Lung (tissue), 12 donors: Measurements from ENCODE around the gene SLC44A4. TPM values are rescaled to one million over a fixed set of nuclear protein-coding genes. Genes with fewer than 3 reads are reported as not detected.

Experiments used
- ATAC-seq: fragments of 200-7000 bp; cut with Tn5 transposase; one replicate; pipeline ENCODE4 v1.9.1; 2020; ENCODE audit warnings: moderate number of reproducible peaks; ENCODE audit not compliant: insufficient read depth, low FRiP score
- DNase-seq, 3 donors: peaks; one replicate each; pipeline ENCODE4 v3.0.0-alpha.2; 2013 to 2017
- H3K27ac ChIP-seq, 2 donors: one replicate each; pipeline ENCODE4 v1.5.1; 2013; ENCODE audit warnings: mild to moderate bottlenecking in 2 of 2, moderate library complexity in 2 of 2, control low read depth in 1 of 2, inconsistent platforms in 1 of 2, low read depth in 1 of 2, low read length in 1 of 2
- H3K27me3 ChIP-seq, 3 donors: one replicate each; pipeline ENCODE4 v1.5.1; 2013; ENCODE audit warnings: low read length in 2 of 3; ENCODE audit not compliant: control insufficient read depth in 3 of 3, insufficient read depth in 3 of 3
- H3K36me3 ChIP-seq, 4 donors: one replicate each; pipeline ENCODE4 v1.5.1; 2013; ENCODE audit warnings: low read length in 4 of 4, mild to moderate bottlenecking in 1 of 4, moderate library complexity in 1 of 4; ENCODE audit not compliant: control insufficient read depth in 4 of 4, insufficient read depth in 4 of 4
- H3K4me1 ChIP-seq, 5 donors: one replicate each; pipeline ENCODE4 v1.5.1; 2013; ENCODE audit warnings: low read length in 5 of 5, mild to moderate bottlenecking in 2 of 5, moderate library complexity in 1 of 5; ENCODE audit not compliant: control insufficient read depth in 5 of 5, insufficient read depth in 5 of 5
- H3K4me3 ChIP-seq: one replicate; pipeline ENCODE4 v1.5.1; 2013; ENCODE audit warnings: mild to moderate bottlenecking, control low read depth, moderate library complexity
- H3K9ac ChIP-seq, 2 donors: one replicate each; pipeline ENCODE4 v1.5.1; 2013; ENCODE audit warnings: low read length in 2 of 2, control low read depth in 1 of 2; ENCODE audit not compliant: insufficient read depth in 1 of 2
- H3K9me3 ChIP-seq, 4 donors: one replicate each; pipeline ENCODE4 v1.5.1; 2013; ENCODE audit warnings: low read length in 3 of 4, mild to moderate bottlenecking in 1 of 4, moderate library complexity in 1 of 4; ENCODE audit not compliant: control insufficient read depth in 4 of 4, insufficient read depth in 3 of 4
- WGBS, 2 donors: extraction: QIAGEN DNeasy Blood & Tissue Kit; methylation state at CpG; one replicate each; pipeline ENCODE4 v1.1.7; 2013; 5-methylcytosine and 5-hydroxymethylcytosine counted together
- polyA plus RNA-seq, 2 donors: library from polyadenylated mRNA; stranded (reverse); fragments of 200-250 nt; gene quantifications; one replicate each; pipeline ENCODE4 v1.2.1, GENCODE V29; 2013
- total RNA-seq, 2 donors: library from RNA; depleted of rRNA in 1 of 2; stranded (reverse); fragments of >200 nt in 1 of 2; gene quantifications; one replicate each; pipeline ENCODE4 v1.2.1, GENCODE V29; 2014 to 2021
- TF ChIP-seq, protein P1 (sequence below): IDR thresholded peaks from 2 replicates; pipeline ENCODE4 v1.5.1; 2012; ENCODE audit warnings: mild to moderate bottlenecking; ENCODE audit errors: control extremely low read depth, extremely low read depth
- donor health status: control.
- donor health status: control.
- donor health status: Bipolar disorder and iron deficiency.
- donor health status: healthy.
- donor health status: DM: yes; HTN: yes; CAD: no.

The SLC44A4 gene
- total and polyA plus RNA-seq, 4 donors = 22.2 to 121 (median 49.7) TPM

GRCh38 chr6:31874836-31875572 lies 3.8 kb downstream of the SLC44A4 start:
- Histone ChIP-seq H3K27me3 (no peaks in the 10 kb centered on the region), H3K9me3 (no peaks in the 10 kb centered on the region), H3K4me3 (no peak overlapping the region), H3K36me3 (peaks cover 0 to 6% (median 2%) of the 10 kb centered on the region in 4 donors), H3K27ac (no peak overlapping the region), H3K9ac (no peak overlapping the region), H3K4me1 (peaks cover 0 to 6% (median 0%) of the 10 kb centered on the region in 5 donors)
- 78 to 79% methylated on average over 5 of the region's 5 CpGs for WGBS, 2 donors
- TF ChIP-seq, protein P1, sequence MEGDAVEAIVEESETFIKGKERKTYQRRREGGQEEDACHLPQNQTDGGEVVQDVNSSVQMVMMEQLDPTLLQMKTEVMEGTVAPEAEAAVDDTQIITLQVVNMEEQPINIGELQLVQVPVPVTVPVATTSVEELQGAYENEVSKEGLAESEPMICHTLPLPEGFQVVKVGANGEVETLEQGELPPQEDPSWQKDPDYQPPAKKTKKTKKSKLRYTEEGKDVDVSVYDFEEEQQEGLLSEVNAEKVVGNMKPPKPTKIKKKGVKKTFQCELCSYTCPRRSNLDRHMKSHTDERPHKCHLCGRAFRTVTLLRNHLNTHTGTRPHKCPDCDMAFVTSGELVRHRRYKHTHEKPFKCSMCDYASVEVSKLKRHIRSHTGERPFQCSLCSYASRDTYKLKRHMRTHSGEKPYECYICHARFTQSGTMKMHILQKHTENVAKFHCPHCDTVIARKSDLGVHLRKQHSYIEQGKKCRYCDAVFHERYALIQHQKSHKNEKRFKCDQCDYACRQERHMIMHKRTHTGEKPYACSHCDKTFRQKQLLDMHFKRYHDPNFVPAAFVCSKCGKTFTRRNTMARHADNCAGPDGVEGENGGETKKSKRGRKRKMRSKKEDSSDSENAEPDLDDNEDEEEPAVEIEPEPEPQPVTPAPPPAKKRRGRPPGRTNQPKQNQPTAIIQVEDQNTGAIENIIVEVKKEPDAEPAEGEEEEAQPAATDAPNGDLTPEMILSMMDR = no peak
- DNase-seq (no peak), ATAC-seq (no peak)

DNA sequence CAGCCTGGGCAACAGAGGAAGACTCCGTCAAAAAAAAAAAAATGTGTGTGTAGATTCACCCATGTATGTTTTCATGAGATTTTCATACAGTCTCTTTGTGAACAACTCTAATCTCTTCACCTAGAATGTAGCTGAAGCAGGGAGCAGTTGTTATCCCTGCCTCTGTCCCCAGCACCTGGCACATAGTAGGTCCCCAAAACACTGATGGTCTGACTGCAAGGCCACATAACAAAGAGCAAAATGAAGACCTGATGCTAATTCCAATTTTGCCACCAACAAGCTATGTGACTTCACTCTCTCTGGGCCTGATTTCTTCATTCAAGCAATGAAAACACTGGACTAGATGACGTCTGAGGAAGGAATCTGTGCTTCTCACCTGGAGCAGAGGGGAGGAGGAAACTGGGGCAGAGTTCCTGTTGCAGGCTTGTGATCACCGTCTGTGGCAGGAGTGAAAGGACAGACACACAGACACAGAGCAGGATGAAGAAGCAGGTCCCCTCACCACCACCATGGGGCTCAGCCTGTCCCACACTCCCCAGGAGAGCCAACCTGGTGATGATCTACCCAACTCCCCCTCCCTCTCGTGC lies 4.6 kb downstream of the SLC44A4 start:
- Histone ChIP-seq H3K4me1 (peaks cover 0 to 6% (median 0%) of the 10 kb centered on the region in 5 donors), H3K27ac (no peak overlapping the region), H3K9me3 (no peaks in the 10 kb centered on the region), H3K4me3 (no peak overlapping the region), H3K36me3 (no peaks in the 10 kb centered on the region), H3K9ac (no peak overlapping the region), H3K27me3 (no peaks in the 10 kb centered on the region)
- TF ChIP-seq, protein P1 = no peak
- 57 to 58% methylated on average over 4 of the region's 4 CpGs for WGBS, 2 donors
- ATAC-seq = no peak
- DNase-seq = no peak

- H3K27ac ChIP-seq = no peak overlapping the region
- TF ChIP-seq, protein P1 = no peak
- H3K36me3 ChIP-seq = no peaks in the 10 kb centered on the region
- H3K27me3 ChIP-seq = no peaks in the 10 kb centered on the region
- H3K4me1 ChIP-seq = no peaks in the 10 kb centered on the region
- no peaks in the 10 kb centered on the region for H3K9me3 ChIP-seq
- H3K4me3 ChIP-seq = no peak overlapping the region
- WGBS, 2 donors = 66 to 71% methylated on average over 9 of the region's 9 CpGs
- no peak overlapping the region for H3K9ac ChIP-seq
- peak in 2 of 3 donors; percentile 10 to 17 for DNase-seq
- ATAC-seq = no peak
Observed at GRCh38 chr6:31871046-31871659, 7.6 kb downstream of the SLC44A4 start.
